NCI-H1436 treated with DMSO at 0.1 percent for 48 hours (cell line): ENCODE measurements around the gene ZNF287.

Experiments
- DNase-seq: peaks from one replicate; lab custom pipeline; 2025; lab: John Stamatoyannopoulos, UW

ZNF287 gene

DNA sequence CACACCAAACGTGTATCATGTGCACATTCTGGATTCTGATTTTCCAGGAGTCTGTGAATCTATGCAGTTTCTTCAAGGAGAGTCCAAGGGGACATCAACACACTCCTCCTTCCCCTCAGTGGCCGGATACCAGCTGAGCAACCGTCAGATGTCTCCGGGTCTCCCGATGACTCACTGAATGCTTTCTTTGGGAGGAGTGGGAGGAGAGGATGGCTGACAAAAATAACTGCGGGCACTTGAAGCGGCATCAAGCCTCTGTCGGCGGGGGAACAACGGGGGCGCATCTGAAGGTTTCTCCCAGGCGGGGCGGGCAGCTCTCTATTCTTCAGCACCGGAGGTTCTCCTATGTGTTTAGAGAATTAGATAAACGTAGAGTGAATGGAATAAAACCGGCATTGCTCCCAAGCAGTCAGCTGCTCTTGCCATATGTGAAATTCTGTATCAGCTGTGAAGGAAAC, 52.4 kb downstream of the ZNF287 start:
- no peak for DNase-seq

DNA sequence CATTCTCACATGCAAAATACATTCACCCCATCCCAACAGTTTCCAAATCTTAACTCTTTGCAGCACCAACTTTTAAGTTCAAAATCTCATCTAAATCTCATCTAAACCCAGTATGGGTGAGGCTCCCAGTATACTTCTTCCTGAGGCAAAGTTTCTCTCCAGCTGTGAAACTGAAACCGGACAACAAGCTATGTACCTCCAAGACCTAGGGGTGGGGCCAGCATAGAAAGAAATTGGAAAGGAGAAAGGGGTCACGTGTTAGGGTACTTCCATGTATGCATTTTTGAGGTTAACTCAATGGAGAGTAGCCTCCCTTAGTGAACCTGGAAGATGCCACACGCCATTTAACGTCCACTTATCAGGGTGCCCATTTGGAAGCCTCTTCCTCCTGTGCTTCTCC, 53.1 kb downstream of the ZNF287 start:
- no peak for DNase-seq

DNA sequence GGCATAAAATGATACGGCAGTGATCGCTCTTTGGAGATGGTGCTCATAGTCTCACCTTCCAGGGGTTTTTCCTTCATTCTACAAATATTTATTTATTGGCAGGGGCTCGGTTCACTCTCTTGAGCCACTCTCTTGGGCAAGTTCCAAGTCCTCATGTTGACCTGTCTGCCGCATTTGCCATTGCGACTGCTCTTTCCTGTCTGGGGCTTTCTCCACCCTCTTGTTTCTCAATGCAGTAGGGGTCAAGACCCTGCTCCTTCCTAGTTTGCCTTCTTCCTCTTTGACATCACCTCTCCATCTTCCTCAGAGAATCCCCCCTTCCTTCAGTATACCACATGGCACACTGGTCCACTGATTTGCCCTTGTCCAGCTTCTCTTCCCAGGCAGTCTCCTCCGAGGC, 55.1 kb downstream of the ZNF287 start:
- DNase-seq: no peak

DNA sequence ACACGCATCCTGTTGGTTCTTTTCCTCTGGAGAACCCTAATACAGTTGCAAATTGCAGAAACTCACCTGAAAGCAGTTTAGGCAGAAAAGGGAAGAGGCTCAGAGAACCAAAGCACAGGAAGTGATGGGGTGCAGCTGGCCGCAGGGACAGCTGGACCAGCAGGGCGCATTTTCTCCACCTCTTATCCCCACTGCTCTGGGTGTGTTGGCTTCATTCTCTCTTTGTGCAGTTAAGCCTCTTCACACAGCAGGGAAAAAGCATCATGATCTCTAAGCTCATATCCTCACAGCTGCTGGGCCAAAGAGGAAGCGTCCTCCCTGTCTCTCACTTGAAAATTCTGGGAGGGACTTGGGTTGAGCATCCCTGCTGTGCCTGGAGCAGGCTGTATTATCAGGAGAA, 57.0 kb downstream of the ZNF287 start:
- DNase-seq: no peak

DNA sequence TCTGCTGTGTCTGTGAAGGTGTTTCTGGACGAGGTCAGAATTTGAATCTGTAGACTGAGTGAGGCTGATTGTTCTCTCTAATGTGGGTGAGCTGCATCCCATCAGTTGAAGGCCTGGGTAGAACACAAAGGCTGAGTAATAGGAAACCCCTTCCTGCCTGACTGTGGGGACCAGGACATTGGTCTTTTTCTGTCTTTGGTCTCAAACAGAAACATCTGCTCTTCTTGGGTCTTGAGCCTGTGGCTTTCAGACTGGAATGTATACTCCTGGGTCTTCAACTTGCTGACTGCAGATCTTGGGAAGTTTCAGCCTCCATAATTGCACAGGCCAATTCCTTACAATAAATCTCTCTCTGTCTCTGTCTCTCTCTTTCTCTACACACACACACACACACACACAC, 57.4 kb downstream of the ZNF287 start:
- no peak for DNase-seq

DNA sequence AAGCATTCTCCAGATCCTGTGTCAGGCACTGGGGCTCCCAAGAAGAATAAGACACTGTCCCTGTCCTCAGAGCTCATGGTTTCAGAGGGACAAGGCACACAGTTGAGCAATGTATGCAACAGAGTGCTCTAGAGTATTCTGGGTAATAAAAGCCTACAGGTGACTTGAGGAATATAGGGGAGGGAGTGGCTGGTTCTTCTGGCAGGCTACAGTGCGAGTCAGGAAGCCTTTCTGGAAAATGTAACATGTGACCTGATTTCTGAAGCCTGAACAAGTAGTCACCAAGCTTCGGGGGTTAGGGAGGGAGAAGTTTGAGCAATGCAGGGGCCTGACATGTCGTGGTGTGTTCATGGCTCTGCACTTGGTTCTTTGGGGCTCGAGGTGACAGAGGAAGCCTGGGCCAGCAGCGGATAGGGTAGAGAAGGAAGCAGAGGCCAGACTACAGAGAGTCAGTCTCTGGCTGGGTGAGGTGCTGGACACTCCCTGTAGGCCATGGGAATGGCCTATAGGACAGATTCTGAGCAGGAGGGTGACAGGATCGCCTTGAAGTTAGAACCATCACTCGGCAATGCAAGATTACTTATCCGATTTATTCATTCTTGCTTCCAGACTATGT, 61.0 kb downstream of the ZNF287 start:
- DNase-seq: no peak

DNA sequence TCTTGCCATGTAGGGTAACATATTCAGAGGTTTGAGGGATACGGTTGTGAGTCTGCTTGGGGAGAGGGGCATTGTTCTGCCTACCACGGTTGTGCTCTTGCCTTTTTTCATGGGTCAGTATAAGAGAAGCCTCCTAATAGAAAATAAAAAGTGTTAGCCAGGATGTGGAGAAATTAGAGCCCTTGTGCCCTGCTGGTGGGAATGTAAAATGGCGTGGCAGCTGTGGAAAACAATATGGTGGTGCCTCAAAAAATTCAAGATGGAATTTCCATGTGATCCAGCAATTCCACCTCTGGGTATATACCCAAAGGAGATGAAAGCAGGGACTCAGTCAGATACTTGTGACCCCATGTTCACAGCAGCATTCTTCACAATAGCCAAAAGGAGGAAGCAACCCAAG, 62.8 kb downstream of the ZNF287 start:
- DNase-seq: no peak

DNA sequence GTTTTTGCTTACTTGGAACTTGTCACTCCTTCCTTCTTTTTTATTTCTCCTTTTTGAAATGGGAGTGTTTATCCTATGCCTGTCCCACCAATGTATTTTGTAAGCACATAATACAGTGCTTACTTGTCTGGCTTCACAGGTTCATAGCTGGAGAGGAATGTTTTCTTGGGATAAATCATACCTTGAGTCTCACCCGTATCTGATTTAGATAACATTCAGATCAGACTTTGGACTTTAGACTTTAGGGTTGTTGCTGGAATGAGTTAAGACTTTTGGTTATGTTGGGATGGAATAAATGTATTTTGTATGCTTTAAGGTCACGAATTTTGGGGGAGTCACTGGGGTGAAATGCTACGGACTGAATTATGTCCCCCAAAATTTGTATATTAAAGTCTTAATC, 64.0 kb downstream of the ZNF287 start:
- DNase-seq: no peak
